Hepatocyte (in vitro differentiated cells): ENCODE data around the gene TMA7.

Experiments
- CTCF ChIP-seq: fragments of 200-600 bp; sonication (generic); IDR thresholded peaks from 2 replicates; pipeline ENCODE4 v1.5.1; 2016; ENCODE audit warnings: antibody characterized with exemption, mild to moderate bottlenecking; ENCODE audit not compliant: poor library complexity
- EZH2 ChIP-seq: fragments of 200-600 bp; sonication (generic); IDR thresholded peaks from 2 replicates; pipeline ENCODE4 v1.6.1; 2016; ENCODE audit warnings: antibody characterized with exemption, mild to moderate bottlenecking, borderline replicate concordance
- EZH2phosphoT487 ChIP-seq: fragments of 200-600 bp; sonication (generic); IDR thresholded peaks from one replicate; pipeline ENCODE4 v1.6.1; 2018; ENCODE audit warnings: antibody characterized with exemption, mild to moderate bottlenecking, low read depth, moderate library complexity; ENCODE audit not compliant: unreplicated experiment, severe bottlenecking

GRCh38 chr3:48419597-48419996 lies 20.5 kb upstream of the TMA7 start:
- TF ChIP-seq CTCF, result no peak
- TF ChIP-seq EZH2, result no peak
- no peak for TF ChIP-seq EZH2phosphoT487
